ENCODE measurements around the gene LMTK3. TPM values are rescaled to one million over a fixed set of nuclear protein-coding genes. Genes with fewer than 3 reads are reported as not detected.

Gene LMTK3
- total and polyA plus RNA-seq, 2 experiments from 2014 or later = 1.6 to 11.8 TPM

- no peaks in the 10 kb centered on the region for H3K9me2 ChIP-seq (ENCODE audit: insufficient read depth)
- peaks cover 10% of the 10 kb centered on the region for H3K27me3 Mint-ChIP-seq (ENCODE audit: insufficient read depth, low read depth, poor library complexity)
Observed at GRCh38 chr19:48524221-48524620, 12.6 kb upstream of the LMTK3 start.

More at GRCh38 chr19:48524221-48524620, 12.6 kb upstream of the LMTK3 start:
- DNase-seq (ENCODE audit: low spot score) (no peak), ATAC-seq (no peak)
- Histone ChIP-seq H3K27me3 (ENCODE audit: insufficient read depth) (no peaks in the 10 kb centered on the region), H3K4me1 (ENCODE audit: insufficient read depth) (no peaks in the 10 kb centered on the region), H3K4me3 (no peak overlapping the region), H3K27ac (ENCODE audit: low read depth) (no peak overlapping the region), H3F3A (replicated peaks; ENCODE audit: low read depth) (no peaks in the 10 kb centered on the region), H3K79me2 (replicated peaks; ENCODE audit: insufficient read depth) (no peaks in the 10 kb centered on the region), H2AFZ (0 out of 2 replicates have a peak overlapping the region, but pooled peaks have one; percentile 69), H3K36me3 (ENCODE audit: insufficient read depth) (peaks cover 8% of the 10 kb centered on the region; the same call in 1 of the 2 replicates), H4K20me1 (replicated peaks; ENCODE audit: insufficient read depth) (no peaks in the 10 kb centered on the region), H3K4me2 (no peak overlapping the region)
- TF ChIP-seq ZNF114 (CRISPR knock-in tag; IDR thresholded peaks at IDR 0.05) = no peak
- no peak for TF ChIP-seq CREB1 (CRISPR knock-in tag; IDR thresholded peaks at IDR 0.05; ENCODE audit: low read depth)
- TF ChIP-seq ZNF331 (CRISPR knock-in tag; IDR thresholded peaks at IDR 0.05; ENCODE audit: low read depth) = no peak
- TF ChIP-seq, protein P1, sequence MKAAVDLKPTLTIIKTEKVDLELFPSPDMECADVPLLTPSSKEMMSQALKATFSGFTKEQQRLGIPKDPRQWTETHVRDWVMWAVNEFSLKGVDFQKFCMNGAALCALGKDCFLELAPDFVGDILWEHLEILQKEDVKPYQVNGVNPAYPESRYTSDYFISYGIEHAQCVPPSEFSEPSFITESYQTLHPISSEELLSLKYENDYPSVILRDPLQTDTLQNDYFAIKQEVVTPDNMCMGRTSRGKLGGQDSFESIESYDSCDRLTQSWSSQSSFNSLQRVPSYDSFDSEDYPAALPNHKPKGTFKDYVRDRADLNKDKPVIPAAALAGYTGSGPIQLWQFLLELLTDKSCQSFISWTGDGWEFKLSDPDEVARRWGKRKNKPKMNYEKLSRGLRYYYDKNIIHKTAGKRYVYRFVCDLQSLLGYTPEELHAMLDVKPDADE (IDR thresholded peaks at IDR 0.05) = no peak
- TF ChIP-seq EZH2 (IDR thresholded peaks at IDR 0.05; ENCODE audit: low read depth, unreplicated experiment) = no peak
- no peak for TF ChIP-seq NANOG (IDR thresholded peaks at IDR 0.05; ENCODE audit: borderline replicate concordance)
- no peak for TF ChIP-seq POLR2AphosphoS5 (IDR thresholded peaks at IDR 0.05; ENCODE audit: low read depth)
- TF ChIP-seq ZNF462 (CRISPR knock-in tag; IDR thresholded peaks at IDR 0.05) = no peak
- TF ChIP-seq STAT1 (IDR thresholded peaks at IDR 0.05; ENCODE audit: unreplicated experiment) = no peak
- TF ChIP-seq JUNB (IDR thresholded peaks at IDR 0.05; ENCODE audit: unreplicated experiment) = no peak
- TF ChIP-seq EZH2phosphoT487 (IDR thresholded peaks at IDR 0.05; ENCODE audit: unreplicated experiment) = no peak
- H3K9me3 Mint-ChIP-seq = peaks cover 40% of the 10 kb centered on the region
- no peak overlapping the region for H3K4me3 Mint-ChIP-seq
- no peak overlapping the region for H3K27ac Mint-ChIP-seq
- peaks cover 23% of the 10 kb centered on the region; the same call in 2 of the 3 replicates for H3K36me3 Mint-ChIP-seq (ENCODE audit: low read depth)
- peaks cover 5% of the 10 kb centered on the region; the same call in 1 of the 3 replicates for H3K4me1 Mint-ChIP-seq

Measured in GM23338 (cell line).